CD14-positive monocyte (primary cell): ENCODE measurements around the gene CISD2. TPM values are rescaled to one million over a fixed set of nuclear protein-coding genes. Genes with fewer than 3 reads are reported as not detected.
"Not testable (repeated sequence)": the region's sequence is repeated elsewhere in the genome, so short reads cannot be mapped to it uniquely, and the experiment has no call there.

Experiments used
- DNase-seq, 3 donors: peaks; one replicate each; pipeline ENCODE4 v3.0.0-alpha.2; 2011 to 2022
- H2AFZ ChIP-seq: 2 replicates; pipeline ENCODE4 v1.6.0; 2012; ENCODE audit warnings: mild to moderate bottlenecking, low read depth, low read length, inconsistent platforms; ENCODE audit not compliant: insufficient read depth, poor library complexity, severe bottlenecking
- H3K27ac ChIP-seq, 2 donors: 1 replicate in 1 of 2; 2 replicates in 1 of 2; pipeline ENCODE4 v1.5.1; 2012 to 2013; ENCODE audit warnings: low read length in 2 of 2, control low read depth in 1 of 2, inconsistent platforms in 1 of 2, low read depth in 1 of 2, mild to moderate bottlenecking in 1 of 2
- H3K27me3 ChIP-seq, 2 donors: one replicate each; pipeline versions ENCODE4 v1.6.0 to v1.6.1; 2011 to 2013; ENCODE audit warnings: low read length in 2 of 2; ENCODE audit not compliant: control insufficient read depth in 2 of 2, insufficient read depth in 2 of 2
- H3K36me3 ChIP-seq, 2 donors: replicated peaks in 1 of 2; 1 replicate in 1 of 2; 2 replicates in 1 of 2; pipeline versions ENCODE4 v1.5.1 to v1.6.1; 2012 to 2013; ENCODE audit warnings: low read length in 2 of 2, control low read depth in 1 of 2, inconsistent platforms in 1 of 2, mild to moderate bottlenecking in 1 of 2; ENCODE audit not compliant: insufficient read depth in 2 of 2, control insufficient read depth in 1 of 2
- H3K4me1 ChIP-seq, 2 donors: 1 replicate in 1 of 2; 2 replicates in 1 of 2; pipeline versions ENCODE4 v1.5.1 to v1.6.1; 2012 to 2013; ENCODE audit warnings: low read length in 2 of 2, control low read depth in 1 of 2, inconsistent platforms in 1 of 2, mild to moderate bottlenecking in 1 of 2, moderate library complexity in 1 of 2; ENCODE audit not compliant: insufficient read depth in 2 of 2, control insufficient read depth in 1 of 2
- H3K4me2 ChIP-seq: replicated peaks from 2 replicates; pipeline ENCODE3; 2012; ENCODE audit warnings: low read length, moderate library complexity, mild to moderate bottlenecking; ENCODE audit not compliant: poor library complexity, severe bottlenecking; ENCODE audit errors: extremely low read depth
- H3K4me3 ChIP-seq, 3 experiments: fragments of 200-600 bp in 1 of 3; sonication (generic) in 1 of 3; replicated peaks in 1 of 3; 1 replicate in 2 of 3; 2 replicates in 1 of 3; pipeline ENCODE4 v1.5.1; 2011 to 2013; ENCODE audit warnings: low read length in 3 of 3, mild to moderate bottlenecking in 3 of 3, control low read depth in 2 of 3, low read depth in 2 of 3, inconsistent platforms in 1 of 3, moderate library complexity in 1 of 3
- H3K79me2 ChIP-seq: 2 replicates; pipeline ENCODE4 v1.6.0; 2012; ENCODE audit warnings: mild to moderate bottlenecking, control low read depth, inconsistent platforms, low read length, moderate library complexity; ENCODE audit not compliant: insufficient read depth
- H3K9ac ChIP-seq: 2 replicates; pipeline ENCODE4 v1.6.0; 2017; ENCODE audit warnings: low read length, mild to moderate bottlenecking; ENCODE audit not compliant: insufficient read depth, poor library complexity, severe bottlenecking
- H3K9me3 ChIP-seq, 2 donors: replicated peaks in 1 of 2; 1 replicate in 1 of 2; 2 replicates in 1 of 2; pipeline versions ENCODE4 v1.5.1 to v1.6.1; 2012 to 2013; ENCODE audit warnings: low read length in 2 of 2, control low read depth in 1 of 2; ENCODE audit not compliant: control insufficient read depth in 1 of 2, insufficient read depth in 1 of 2
- H4K20me1 ChIP-seq: 2 replicates; pipeline ENCODE4 v1.6.0; 2012; ENCODE audit warnings: mild to moderate bottlenecking, low read length, control low read depth, moderate library complexity; ENCODE audit not compliant: insufficient read depth
- H3K27ac Mint-ChIP-seq, 7 donors: one replicate each; pipeline ENCODE4 v1.8.0; 2020; ENCODE audit warnings: mild to moderate bottlenecking in 7 of 7, mixed read lengths in 7 of 7, moderate library complexity in 6 of 7, inconsistent platforms in 2 of 7
- H3K27me3 Mint-ChIP-seq, 3 donors: one replicate each; pipeline ENCODE4 v1.8.0; 2021 to 2022; ENCODE audit warnings: low read depth in 3 of 3, mild to moderate bottlenecking in 3 of 3, mixed read lengths in 3 of 3, moderate library complexity in 3 of 3, inconsistent platforms in 1 of 3
- H3K36me3 Mint-ChIP-seq, 2 donors: one replicate each; pipeline ENCODE4 v1.8.0; 2020; ENCODE audit warnings: mixed read lengths in 2 of 2, inconsistent platforms in 1 of 2, mild to moderate bottlenecking in 1 of 2
- H3K4me1 Mint-ChIP-seq: one replicate; pipeline ENCODE4 v1.8.0; 2020; ENCODE audit warnings: mild to moderate bottlenecking, mixed read lengths
- H3K4me3 Mint-ChIP-seq, 2 donors: one replicate each; pipeline ENCODE4 v1.8.0; 2020; ENCODE audit warnings: mild to moderate bottlenecking in 2 of 2, mixed read lengths in 2 of 2, moderate library complexity in 1 of 2
- H3K9me3 Mint-ChIP-seq, 7 donors: one replicate each; pipeline ENCODE4 v1.8.0; 2020 to 2022; ENCODE audit warnings: mixed read lengths in 7 of 7, mild to moderate bottlenecking in 6 of 7, moderate library complexity in 6 of 7, inconsistent platforms in 2 of 7
- WGBS: methylation state at CpG from one replicate; pipeline ENCODE4 v1.1.5; 2013; ENCODE audit warnings: missing lambda C conversion rate; ENCODE audit not compliant: insufficient coverage; 5-methylcytosine and 5-hydroxymethylcytosine counted together
- intact Hi-C, 2 donors: fragments of 100-400 bp; cut with micrococcal nuclease; formaldehyde crosslinking; loops; one replicate each; pipeline versions ENCODE4 v1.15.0 to v1.15.1; 2023
- polyA plus RNA-seq, 3 donors: library from polyadenylated mRNA; depleted of rRNA in 1 of 3; unstranded in 2 of 3; stranded (reverse) in 1 of 3; fragments of 300-500 nt in 2 of 3; fragments of >200 nt in 1 of 3; fragmentation: Illumina TruSeq in 2 of 3; gene quantifications; 1 replicate in 2 of 3; 2 replicates in 1 of 3; pipeline ENCODE4 v1.2.3, GENCODE V29; 2012 to 2021
- small RNA-seq: library from RNA; depleted of rRNA; stranded (forward); fragments of <200 nt; gene quantifications from one replicate; pipeline ENCODE3, GENCODE V24; 2012; ENCODE audit warnings: low read depth; ENCODE audit not compliant: insufficient read length
- TF ChIP-seq, protein P1 (sequence below): fragments of 200-600 bp; IDR thresholded peaks from one replicate; pipeline ENCODE4 v1.8.0; 2022; ENCODE audit warnings: antibody characterized with exemption, mild to moderate bottlenecking

Gene CISD2
- polyA plus RNA-seq, 3 donors: 4.5 to 30.2 (median 29.1) TPM

DNA sequence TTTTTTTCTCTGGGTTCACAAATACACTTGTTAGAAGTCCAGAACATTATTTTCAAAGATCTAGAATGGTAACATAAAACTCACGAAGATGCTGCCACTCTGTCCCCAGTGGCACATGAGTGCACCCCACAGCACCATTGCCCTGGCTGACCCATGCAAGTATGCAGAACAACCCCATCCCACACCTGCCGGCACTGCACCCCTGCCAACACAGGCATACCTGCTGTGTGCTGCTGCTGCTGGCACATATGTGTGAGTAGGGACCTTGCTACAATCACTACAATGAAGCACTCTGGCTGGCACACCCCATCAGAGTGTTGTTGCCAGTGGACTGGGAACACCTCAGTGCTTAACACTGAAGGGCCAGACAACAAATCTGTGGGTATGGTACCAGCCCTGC, 66.9 kb downstream of the CISD2 start:
- Mint-ChIP-seq H3K27me3 (peaks cover 0 to 2% (median 0%) of the 10 kb centered on the region in 3 donors), H3K4me3 (no peak overlapping the region), H3K4me1 (no peaks in the 10 kb centered on the region), H3K9me3 (peaks cover 0 to 3% (median 0%) of the 10 kb centered on the region in 7 donors), H3K27ac (no peak overlapping the region), H3K36me3 (no peaks in the 10 kb centered on the region)
- H3K36me3 ChIP-seq: no peaks in the 10 kb centered on the region
- no peak overlapping the region for H3K4me2 ChIP-seq
- H2AFZ ChIP-seq: no peak overlapping the region
- no peaks in the 10 kb centered on the region for H3K27me3 ChIP-seq
- H3K4me1 ChIP-seq: no peaks in the 10 kb centered on the region
- no peak overlapping the region for H3K9ac ChIP-seq
- 50% methylated on average over 2 of the region's 2 CpGs for WGBS
- H3K27ac ChIP-seq: no peak overlapping the region
- TF ChIP-seq, protein P1, sequence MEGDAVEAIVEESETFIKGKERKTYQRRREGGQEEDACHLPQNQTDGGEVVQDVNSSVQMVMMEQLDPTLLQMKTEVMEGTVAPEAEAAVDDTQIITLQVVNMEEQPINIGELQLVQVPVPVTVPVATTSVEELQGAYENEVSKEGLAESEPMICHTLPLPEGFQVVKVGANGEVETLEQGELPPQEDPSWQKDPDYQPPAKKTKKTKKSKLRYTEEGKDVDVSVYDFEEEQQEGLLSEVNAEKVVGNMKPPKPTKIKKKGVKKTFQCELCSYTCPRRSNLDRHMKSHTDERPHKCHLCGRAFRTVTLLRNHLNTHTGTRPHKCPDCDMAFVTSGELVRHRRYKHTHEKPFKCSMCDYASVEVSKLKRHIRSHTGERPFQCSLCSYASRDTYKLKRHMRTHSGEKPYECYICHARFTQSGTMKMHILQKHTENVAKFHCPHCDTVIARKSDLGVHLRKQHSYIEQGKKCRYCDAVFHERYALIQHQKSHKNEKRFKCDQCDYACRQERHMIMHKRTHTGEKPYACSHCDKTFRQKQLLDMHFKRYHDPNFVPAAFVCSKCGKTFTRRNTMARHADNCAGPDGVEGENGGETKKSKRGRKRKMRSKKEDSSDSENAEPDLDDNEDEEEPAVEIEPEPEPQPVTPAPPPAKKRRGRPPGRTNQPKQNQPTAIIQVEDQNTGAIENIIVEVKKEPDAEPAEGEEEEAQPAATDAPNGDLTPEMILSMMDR: no peak
- no peak overlapping the region for H3K4me3 ChIP-seq
- no peaks in the 10 kb centered on the region for H3K9me3 ChIP-seq
- H4K20me1 ChIP-seq: no peaks in the 10 kb centered on the region
- no peak for DNase-seq
- intact Hi-C loops: no loop called here
- H3K79me2 ChIP-seq: no peaks in the 10 kb centered on the region

DNA sequence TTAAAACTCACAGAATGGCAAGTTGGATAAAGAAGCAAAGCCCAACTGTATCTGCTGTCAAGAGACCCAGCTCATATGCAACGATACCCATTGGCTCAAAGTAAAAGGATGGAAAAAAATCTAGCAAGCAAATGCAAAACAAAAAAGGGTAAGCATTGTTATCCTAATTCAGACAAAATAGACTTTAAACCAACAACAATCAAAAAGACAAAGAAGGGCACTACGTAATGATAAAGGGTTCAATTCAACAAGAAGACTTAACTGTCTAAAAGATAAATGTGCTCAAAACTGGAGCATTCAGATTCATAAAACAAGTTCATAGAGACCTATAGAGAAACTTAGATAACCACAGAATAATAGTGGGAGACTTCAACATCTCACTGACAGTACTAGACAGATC, 69.3 kb downstream of the CISD2 start:
- peaks cover 0 to 17% (median 5%) of the 10 kb centered on the region in 7 donors for H3K9me3 Mint-ChIP-seq
- DNase-seq, H2AFZ ChIP-seq, H3K9ac ChIP-seq, H4K20me1 ChIP-seq, H3K36me3 Mint-ChIP-seq, H3K27ac Mint-ChIP-seq, H3K4me3 Mint-ChIP-seq, H3K4me1 Mint-ChIP-seq, H3K4me3 ChIP-seq, H3K27me3 Mint-ChIP-seq, H3K27me3 ChIP-seq, intact Hi-C loops, H3K36me3 ChIP-seq, H3K79me2 ChIP-seq, H3K4me1 ChIP-seq, H3K9me3 ChIP-seq, H3K27ac ChIP-seq, H3K4me2 ChIP-seq: not testable (repeated sequence)
- 80% methylated on average over 1 of the region's 2 CpGs for WGBS

Small RNA genes lying within 50 kb of the gene (small RNA-seq; reads per million reads assigned to genes)
- not detected for gene RNU7-151P

Other genes with a start within 250 kb of the CISD2 start
- gene MANBA, start 108.0 kb upstream of the CISD2 start, polyA plus RNA-seq: 10 to 100 TPM; 80.8 to 94.4 (median 88.7) TPM
- 100 to 1,000 TPM; 340 to 499 (median 457) TPM for gene UBE2D3, start 41.4 kb upstream of the CISD2 start, polyA plus RNA-seq
- 1 to 10 TPM in 1 of 3 donors, under 1 TPM in 2; 0.13 to 1.5 (median 0.47) TPM for gene SLC9B1, start 150.7 kb downstream of the CISD2 start, polyA plus RNA-seq
- gene SLC9B2, start 207.8 kb downstream of the CISD2 start, polyA plus RNA-seq: under 1 TPM; 0.38 to 0.59 (median 0.48) TPM
- 1 to 10 TPM; 6.2 to 8.5 (median 6.8) TPM for gene BDH2, start 230.8 kb downstream of the CISD2 start, polyA plus RNA-seq